Activated naive CD8-positive, alpha-beta T cell treated with anti-CD3 and anti-CD28 coated beads, Interleukin-2, amount 10 ng/mL, durations not matched to agents 7 days and 5 days (primary cell): ENCODE measurements around the gene DNAJC18. TPM values are rescaled to one million over a fixed set of nuclear protein-coding genes. Genes with fewer than 3 reads are reported as not detected.
"Not testable (repeated sequence)": the region's sequence is repeated elsewhere in the genome, so short reads cannot be mapped to it uniquely, and the experiment has no call there.

Experiments
- ATAC-seq: fragments of 150-1000 bp; cut with Tn5 transposase; one replicate; pipeline ENCODE4 v1.10.0; 2021; ENCODE audit warnings: low read depth, moderate library complexity
- POLR2A ChIA-PET: fragments of 350-600 bp; sonication (Branson Sonifier 250); formaldehyde crosslinking; loops from one replicate; lab custom pipeline; 2021; ENCODE audit warnings: antibody characterized with exemption; lab: Charles Lee
- DNase-seq: peaks from one replicate; pipeline ENCODE4 v3.0.0; 2021
- H3K27ac Mint-ChIP-seq: one replicate; pipeline ENCODE4 v1.8.0; 2022; ENCODE audit warnings: mild to moderate bottlenecking, mixed read lengths
- H3K27me3 Mint-ChIP-seq: one replicate; pipeline ENCODE4 v1.8.0; 2022; ENCODE audit warnings: mild to moderate bottlenecking, moderate library complexity, mixed read lengths
- H3K36me3 Mint-ChIP-seq: one replicate; pipeline ENCODE4 v1.8.0; 2021; ENCODE audit warnings: mild to moderate bottlenecking, mixed read lengths
- H3K4me1 Mint-ChIP-seq: one replicate; pipeline ENCODE4 v1.8.0; 2021; ENCODE audit warnings: mixed read lengths
- H3K4me3 Mint-ChIP-seq: one replicate; pipeline ENCODE4 v1.8.0; 2022; ENCODE audit warnings: mild to moderate bottlenecking, moderate library complexity, mixed read lengths
- H3K9me3 Mint-ChIP-seq: one replicate; pipeline ENCODE4 v1.8.0; 2021; ENCODE audit warnings: mixed read lengths
- total RNA-seq, 2 experiments: library from RNA; stranded (reverse); gene quantifications; one replicate each; pipeline ENCODE4 v1.2.3, GENCODE V29; 2021

DNAJC18 gene
- total RNA-seq, 2 experiments from 2014 or later = 4.2 to 5.7 TPM

DNA sequence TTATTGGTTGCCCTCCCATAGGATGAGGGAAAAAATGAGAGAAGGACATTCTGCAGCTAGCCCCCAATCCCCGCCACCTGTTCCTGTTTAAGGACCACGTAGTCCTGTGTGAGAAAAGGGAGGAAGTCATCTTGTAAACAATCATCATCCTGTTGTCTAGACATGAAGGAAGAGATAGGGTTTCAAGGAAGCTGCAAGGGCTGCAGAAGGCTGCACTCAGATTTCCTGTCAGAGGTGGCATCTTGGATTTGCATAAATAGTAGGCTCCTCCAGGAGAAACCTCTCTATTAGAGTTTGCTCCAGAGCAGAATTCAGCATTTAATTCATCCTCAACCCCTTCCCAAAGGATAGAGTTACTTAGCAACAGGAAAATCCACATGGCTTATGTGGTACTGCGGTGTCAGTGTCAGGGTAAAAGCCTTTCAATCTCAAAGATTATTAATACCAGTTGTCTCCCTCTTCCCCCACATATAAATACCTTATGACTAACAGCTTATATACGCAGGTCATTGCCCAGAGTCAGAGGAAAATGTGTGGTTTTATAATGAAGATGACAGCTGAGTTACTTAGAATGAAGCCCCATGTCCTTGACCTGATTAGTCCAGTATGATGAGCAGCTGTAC, 4.6 kb upstream of the DNAJC18 start:
- Mint-ChIP-seq H3K36me3 (no peaks in the 10 kb centered on the region), H3K27me3 (peaks cover 22% of the 10 kb centered on the region), H3K4me3 (peak overlapping the region; percentile 37), H3K4me1 (peaks cover 32% of the 10 kb centered on the region), H3K27ac (no peak overlapping the region), H3K9me3 (no peaks in the 10 kb centered on the region)
- no peak for ATAC-seq
- POLR2A ChIA-PET = interaction anchor here (0.5 to 1.2 kb wide), 2 partner anchors 14 to 120 kb away, joined by 3 read pairs; no protein-coding TSS in a partner anchor
- DNase-seq = no peak

DNA sequence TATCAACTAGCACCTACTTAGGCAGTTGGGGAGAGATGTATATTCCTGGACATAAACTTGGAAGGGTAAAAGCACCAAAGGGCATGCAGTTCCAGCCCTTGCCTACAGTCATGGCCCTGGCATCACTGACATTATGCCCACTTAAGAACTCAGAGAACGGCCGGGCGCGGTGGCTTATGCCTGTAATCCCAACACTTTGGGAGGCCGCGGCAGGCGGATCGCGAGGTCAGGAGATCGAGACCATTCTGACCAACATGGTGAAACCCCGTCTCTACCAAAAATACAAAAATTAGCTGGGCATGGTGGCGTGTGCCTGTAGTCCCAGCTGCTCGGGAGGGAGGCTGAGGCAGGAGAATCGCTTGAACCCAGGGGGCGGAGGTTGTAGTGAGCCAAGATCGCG, 1.1 kb upstream of the DNAJC18 start:
- POLR2A ChIA-PET = interaction anchor here (0.6 to 2.3 kb wide), 4 partner anchors 10 to 121 kb away, joined by 3 to 14 read pairs (median 5); partner anchors contain the start of genes STING1 and UBE2D2
- H3K4me3 Mint-ChIP-seq, H3K9me3 Mint-ChIP-seq, H3K36me3 Mint-ChIP-seq, H3K27ac Mint-ChIP-seq, ATAC-seq, DNase-seq: not testable (repeated sequence)
- H3K4me1 Mint-ChIP-seq = peaks cover 27% of the 10 kb centered on the region
- peaks cover 14% of the 10 kb centered on the region for H3K27me3 Mint-ChIP-seq

- Mint-ChIP-seq H3K27me3 (peaks cover 14% of the 10 kb centered on the region), H3K36me3 (peaks cover 3% of the 10 kb centered on the region), H3K9me3 (no peaks in the 10 kb centered on the region), H3K4me3 (peak overlapping the region; percentile 99), H3K27ac (peak overlapping the region; percentile 100), H3K4me1 (peaks cover 24% of the 10 kb centered on the region)
- POLR2A ChIA-PET = interaction anchor here (0.5 to 2.3 kb wide), 9 partner anchors 9 to 80 kb away, joined by 3 to 14 read pairs (median 3); partner anchors contain the start of gene STING1
- ATAC-seq (no peak), DNase-seq (no peak)
These were observed 665 bp downstream of the DNAJC18 start for GRCh38 chr5:139438707-139439012.

- Mint-ChIP-seq H3K36me3 (peaks cover 3% of the 10 kb centered on the region), H3K27me3 (no peaks in the 10 kb centered on the region), H3K4me1 (peaks cover 16% of the 10 kb centered on the region), H3K9me3 (no peaks in the 10 kb centered on the region), H3K27ac (no peak overlapping the region), H3K4me3 (no peak overlapping the region)
- no peak for ATAC-seq
- POLR2A ChIA-PET = interaction anchor here (1.1 to 1.5 kb wide), 2 partner anchors 12 to 121 kb away, joined by 3 to 4 read pairs; no protein-coding TSS in a partner anchor
- no peak for DNase-seq
These were observed 3.6 kb downstream of the DNAJC18 start for GRCh38 chr5:139435676-139436075.

DNA sequence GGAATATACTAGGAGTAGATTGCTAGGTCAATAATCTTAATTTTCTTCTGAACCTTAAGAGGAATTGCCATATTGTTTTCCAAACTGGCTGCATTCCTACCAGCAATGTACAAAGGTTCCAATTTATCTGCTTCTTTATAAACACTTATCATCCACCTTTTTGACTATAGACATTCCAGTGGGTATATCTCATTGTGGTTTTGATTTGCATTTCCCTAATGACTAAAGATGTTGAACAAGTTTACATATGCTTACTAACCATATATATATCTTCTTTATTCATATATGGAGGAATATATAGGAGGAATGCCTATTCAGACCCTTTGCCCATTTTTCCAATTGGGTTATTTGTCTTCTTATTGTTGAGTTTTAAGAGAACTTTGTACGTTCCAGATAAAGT, 7.6 kb downstream of the DNAJC18 start:
- Mint-ChIP-seq H3K27ac (no peak overlapping the region), H3K4me3 (no peak overlapping the region)
- POLR2A ChIA-PET = no interaction called here

DNA sequence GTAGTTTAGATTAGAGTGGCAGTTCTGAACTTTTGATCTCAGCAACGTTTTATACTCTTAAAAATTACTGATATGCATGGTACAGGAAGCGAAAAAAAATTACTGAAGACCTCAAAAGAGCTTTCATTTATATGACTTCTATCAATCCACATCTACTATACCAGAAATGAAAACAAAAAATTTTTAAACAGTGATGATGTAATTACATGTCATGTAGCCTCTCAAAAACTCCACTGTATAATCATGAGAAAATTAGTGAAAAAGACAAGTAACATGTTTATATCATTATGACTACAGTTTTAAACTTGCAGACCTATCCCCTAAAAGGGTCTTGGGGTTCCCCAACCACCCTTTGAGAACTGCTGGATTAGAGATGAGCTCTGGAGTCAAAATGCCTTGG, 9.3 kb downstream of the DNAJC18 start:
- H3K27me3 Mint-ChIP-seq = no peaks in the 10 kb centered on the region
- no peaks in the 10 kb centered on the region for H3K9me3 Mint-ChIP-seq
- POLR2A ChIA-PET = interaction anchor here (1.9 kb wide), 1 partner anchor 9 kb away, joined by 4 read pairs; the partner anchor contains the start of gene DNAJC18
- no peak overlapping the region for H3K4me3 Mint-ChIP-seq
- H3K4me1 Mint-ChIP-seq = peaks cover 6% of the 10 kb centered on the region
- no peak overlapping the region for H3K27ac Mint-ChIP-seq
- H3K36me3 Mint-ChIP-seq = peaks cover 8% of the 10 kb centered on the region
- DNase-seq = no peak
- peak; percentile 26 for ATAC-seq

More for the DNA sequence above, 7.6 kb downstream of the DNAJC18 start:
- peaks cover 8% of the 10 kb centered on the region for H3K36me3 Mint-ChIP-seq
- H3K4me1 Mint-ChIP-seq = peaks cover 6% of the 10 kb centered on the region
- no peaks in the 10 kb centered on the region for H3K27me3 Mint-ChIP-seq
- H3K9me3 Mint-ChIP-seq = no peaks in the 10 kb centered on the region
- DNase-seq (no peak), ATAC-seq (no peak)

DNA sequence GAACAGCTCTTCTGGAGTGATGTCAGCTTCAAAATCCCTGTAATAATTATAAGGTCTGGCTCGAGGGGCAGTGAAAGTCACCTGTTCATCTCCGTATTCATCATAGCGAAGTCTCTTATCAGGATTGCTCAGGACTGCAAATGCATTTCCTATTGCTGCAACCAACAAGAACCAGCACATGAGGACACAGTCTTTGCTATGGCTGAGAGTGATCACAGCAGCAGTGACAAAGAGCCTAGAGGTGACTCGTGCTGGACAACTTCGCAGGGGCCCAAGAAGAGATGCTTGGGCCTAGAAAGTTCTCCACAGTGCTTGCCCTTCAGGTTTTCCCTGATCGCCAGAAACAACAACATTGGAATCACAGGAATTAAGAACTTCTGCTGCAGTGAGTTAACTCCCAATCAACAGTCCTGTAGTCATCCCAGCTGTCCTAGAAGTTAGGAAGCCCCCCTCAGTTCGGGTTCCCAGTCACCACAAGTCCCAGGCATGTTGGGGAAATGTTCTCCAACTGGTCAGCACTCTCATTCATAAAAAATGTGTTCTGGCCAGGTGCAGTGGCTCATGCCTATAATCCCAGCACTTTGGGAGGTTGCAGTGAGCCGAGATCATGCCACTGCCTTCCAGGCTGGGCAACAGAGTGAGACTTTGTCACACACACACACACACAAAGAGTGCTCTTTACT, 13.0 kb downstream of the DNAJC18 start:
- Mint-ChIP-seq H3K4me1 (peaks cover 9% of the 10 kb centered on the region), H3K4me3 (no peak overlapping the region), H3K27ac (no peak overlapping the region), H3K27me3 (peaks cover 2% of the 10 kb centered on the region), H3K9me3 (no peaks in the 10 kb centered on the region), H3K36me3 (peaks cover 10% of the 10 kb centered on the region)
- POLR2A ChIA-PET = no interaction called here
- ATAC-seq = no peak
- no peak for DNase-seq

DNA sequence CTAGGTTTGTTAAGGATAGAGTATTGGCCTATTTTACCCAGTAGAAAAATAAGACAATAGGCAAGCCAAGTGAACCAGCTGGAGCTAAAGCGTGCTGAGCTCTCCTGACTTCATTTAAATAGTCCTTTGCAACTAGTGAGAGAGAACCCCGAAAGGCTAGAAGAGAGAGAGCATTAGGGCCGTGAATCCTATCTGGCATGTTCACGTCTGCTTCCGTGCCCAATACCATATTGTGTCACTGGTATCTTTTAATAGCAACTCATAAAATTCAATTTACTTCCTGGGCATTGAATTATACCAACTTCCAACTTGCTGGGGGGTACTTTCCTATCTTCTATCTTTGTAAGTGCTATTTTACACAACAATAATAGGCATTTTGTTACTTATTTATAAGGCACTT, 13.8 kb downstream of the DNAJC18 start:
- ATAC-seq (no peak), DNase-seq (no peak)
- H3K27me3 Mint-ChIP-seq = peaks cover 2% of the 10 kb centered on the region
- H3K4me3 Mint-ChIP-seq = no peak overlapping the region
- H3K4me1 Mint-ChIP-seq = peaks cover 9% of the 10 kb centered on the region
- no peak overlapping the region for H3K27ac Mint-ChIP-seq
- no peaks in the 10 kb centered on the region for H3K9me3 Mint-ChIP-seq
- POLR2A ChIA-PET = no interaction called here
- peaks cover 10% of the 10 kb centered on the region for H3K36me3 Mint-ChIP-seq

- POLR2A ChIA-PET = interaction anchor here (1.0 to 2.0 kb wide), 5 partner anchors 30 to 90 kb away, joined by 3 to 21 read pairs (median 4); no protein-coding TSS in a partner anchor
- Mint-ChIP-seq H3K4me3 (no peak overlapping the region), H3K27me3 (peaks cover 2% of the 10 kb centered on the region), H3K27ac (peak overlapping the region; percentile 9), H3K36me3 (peaks cover 2% of the 10 kb centered on the region), H3K4me1 (peaks cover 15% of the 10 kb centered on the region), H3K9me3 (no peaks in the 10 kb centered on the region)
- ATAC-seq (peak; percentile 87), DNase-seq (no peak)
These were observed 16.9 kb downstream of the DNAJC18 start for GRCh38 chr5:139422307-139422893.

DNA sequence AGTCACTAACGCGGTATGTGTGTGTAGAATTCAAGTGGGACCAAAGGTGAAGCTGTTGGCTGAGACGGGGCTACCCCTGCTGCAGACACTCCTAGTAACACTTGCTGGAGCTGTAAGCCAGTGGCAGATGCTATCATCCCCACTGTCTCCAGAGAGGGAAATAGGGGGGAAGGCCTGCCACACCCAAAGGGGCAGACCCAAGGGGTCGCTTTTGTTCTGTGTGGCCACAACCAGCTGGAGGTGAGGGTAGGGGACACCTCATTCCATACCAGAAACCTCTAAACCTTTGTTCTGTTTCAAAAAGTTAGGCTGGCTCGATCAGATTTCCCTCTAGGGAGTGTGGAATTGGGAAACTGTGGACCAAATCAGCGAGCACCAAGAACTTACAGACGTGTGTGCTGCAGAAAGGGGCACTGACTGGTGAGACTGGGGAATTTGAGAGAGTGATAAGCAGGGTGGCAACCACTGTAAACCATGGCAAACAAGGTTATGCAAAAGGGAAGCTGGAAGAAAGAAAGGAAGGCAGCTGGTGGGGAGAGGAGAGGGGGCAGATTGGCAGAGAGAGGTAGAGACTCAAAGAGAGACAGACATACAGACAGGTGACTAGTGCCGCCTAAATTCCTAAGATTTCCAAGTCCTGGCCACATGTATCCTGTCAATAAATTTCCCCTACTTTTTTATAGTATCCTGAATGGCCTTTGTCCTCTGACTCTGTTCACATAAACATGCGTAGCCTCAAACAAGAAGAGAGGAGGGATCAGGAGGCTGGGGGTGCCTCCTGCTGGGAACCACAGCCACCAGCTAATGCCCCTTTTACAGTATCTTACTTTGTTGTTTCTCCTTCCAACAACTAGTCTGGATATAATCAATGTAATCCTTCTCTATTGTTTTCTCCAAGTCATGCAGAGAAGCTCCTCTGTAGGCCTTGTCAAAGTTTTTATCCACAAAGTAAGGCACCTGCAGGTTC, 19.8 kb downstream of the DNAJC18 start:
- Mint-ChIP-seq H3K27me3 (peaks cover 2% of the 10 kb centered on the region), H3K9me3 (no peaks in the 10 kb centered on the region), H3K4me3 (no peak overlapping the region), H3K36me3 (peaks cover 2% of the 10 kb centered on the region), H3K27ac (peak overlapping the region; percentile 54), H3K4me1 (peaks cover 37% of the 10 kb centered on the region)
- POLR2A ChIA-PET = interaction anchor here (0.5 to 1.4 kb wide), 8 partner anchors 13 to 142 kb away, joined by 3 to 5 read pairs (median 4); partner anchors contain the start of genes SPATA24 and UBE2D2
- DNase-seq (no peak), ATAC-seq (no peak)

DNA sequence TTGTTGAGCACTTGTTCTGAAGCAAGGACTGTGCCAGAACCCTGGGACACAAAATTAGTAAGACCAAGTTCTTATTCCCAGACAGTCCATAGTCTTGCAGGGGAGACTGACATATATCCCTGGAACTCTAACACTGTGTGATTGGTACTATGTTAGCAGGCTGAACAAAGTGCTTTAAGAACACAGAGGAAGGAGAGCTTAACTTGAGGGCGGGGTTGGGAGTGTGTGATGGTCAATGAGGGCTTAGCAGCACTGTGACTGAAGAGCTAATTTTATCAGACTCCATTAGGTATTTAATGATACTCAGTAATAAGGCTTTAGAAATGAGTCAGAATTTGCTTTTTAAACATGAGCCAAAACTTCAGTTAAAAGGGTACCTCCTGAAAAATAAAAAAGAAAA, 20.5 kb downstream of the DNAJC18 start:
- no peak overlapping the region for H3K4me3 Mint-ChIP-seq
- H3K4me1 Mint-ChIP-seq = peaks cover 43% of the 10 kb centered on the region
- POLR2A ChIA-PET = interaction anchor here (0.9 to 1.1 kb wide), 2 partner anchors 15 to 142 kb away, joined by 3 to 4 read pairs; partner anchors contain the start of genes SPATA24 and UBE2D2

DNA sequence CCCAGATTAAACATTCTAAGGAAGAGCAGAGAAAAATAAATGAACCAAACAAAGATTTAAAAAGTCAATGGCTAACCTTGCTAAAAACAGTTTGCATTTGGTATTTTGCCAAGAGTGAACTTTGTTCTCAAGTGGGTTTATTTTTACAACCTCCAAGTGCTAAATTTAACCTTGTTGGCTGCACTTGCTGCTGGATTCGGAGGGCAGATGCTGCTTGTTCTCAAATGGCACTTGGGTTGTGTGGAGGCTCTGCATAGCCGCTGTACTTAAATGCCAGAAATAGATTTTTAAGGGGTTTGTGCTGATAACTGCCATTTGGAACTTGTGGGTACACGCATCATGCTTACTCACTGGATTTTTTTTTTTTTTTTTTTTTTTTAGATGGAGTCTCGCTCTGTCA, 22.1 kb downstream of the DNAJC18 start:
- DNase-seq (no peak), ATAC-seq (no peak)
- H3K27me3 Mint-ChIP-seq = no peaks in the 10 kb centered on the region
- H3K4me3 Mint-ChIP-seq = no peak overlapping the region
- POLR2A ChIA-PET = no interaction called here
- H3K27ac Mint-ChIP-seq = no peak overlapping the region
- H3K4me1 Mint-ChIP-seq = peaks cover 49% of the 10 kb centered on the region
- no peaks in the 10 kb centered on the region for H3K36me3 Mint-ChIP-seq
- H3K9me3 Mint-ChIP-seq = no peaks in the 10 kb centered on the region

More for the DNA sequence above, 20.5 kb downstream of the DNAJC18 start:
- H3K9me3 Mint-ChIP-seq = no peaks in the 10 kb centered on the region
- no peak overlapping the region for H3K27ac Mint-ChIP-seq
- no peaks in the 10 kb centered on the region for H3K27me3 Mint-ChIP-seq
- peaks cover 2% of the 10 kb centered on the region for H3K36me3 Mint-ChIP-seq
- DNase-seq (no peak), ATAC-seq (no peak)
